ENCODE results near the gene LOXL4.

LOXL4 gene

GRCh38 chr10:98209441-98209840 lies 58.6 kb downstream of the LOXL4 start:
- Mint-ChIP-seq H3K36me3 (peaks cover 37% of the 10 kb centered on the region), H3K27me3 (no peaks in the 10 kb centered on the region), H3K4me1 (peaks cover 50% of the 10 kb centered on the region), H3K4me3 (no peak overlapping the region), H3K9me3 (no peaks in the 10 kb centered on the region), H3K27ac (no peak overlapping the region)

GRCh38 chr10:98208925-98209324 lies 59.1 kb downstream of the LOXL4 start:
- Mint-ChIP-seq H3K27me3 (no peaks in the 10 kb centered on the region), H3K4me1 (peaks cover 48% of the 10 kb centered on the region), H3K36me3 (peaks cover 34% of the 10 kb centered on the region), H3K27ac (no peak overlapping the region), H3K4me3 (no peak overlapping the region), H3K9me3 (no peaks in the 10 kb centered on the region)

- no peak overlapping the region for H3K27ac Mint-ChIP-seq
- no peaks in the 10 kb centered on the region for H3K27me3 Mint-ChIP-seq
- peaks cover 21% of the 10 kb centered on the region for H3K36me3 Mint-ChIP-seq
- peaks cover 33% of the 10 kb centered on the region for H3K4me1 Mint-ChIP-seq
- no peaks in the 10 kb centered on the region for H3K9me3 Mint-ChIP-seq
- no peak overlapping the region for H3K4me3 Mint-ChIP-seq
Observed at GRCh38 chr10:98205351-98205750, 62.6 kb downstream of the LOXL4 start.

GRCh38 chr10:98202378-98202777 lies 65.6 kb downstream of the LOXL4 start:
- Mint-ChIP-seq H3K9me3 (no peaks in the 10 kb centered on the region), H3K27me3 (no peaks in the 10 kb centered on the region), H3K4me3 (no peak overlapping the region)

GRCh38 chr10:98201760-98202159 lies 66.2 kb downstream of the LOXL4 start:
- H3K36me3 Mint-ChIP-seq = peaks cover 6% of the 10 kb centered on the region
- H3K4me1 Mint-ChIP-seq = peaks cover 31% of the 10 kb centered on the region
- H3K4me3 Mint-ChIP-seq = no peak overlapping the region
- no peak overlapping the region for H3K27ac Mint-ChIP-seq
- no peaks in the 10 kb centered on the region for H3K9me3 Mint-ChIP-seq
- H3K27me3 Mint-ChIP-seq = no peaks in the 10 kb centered on the region

More at GRCh38 chr10:98202378-98202777, 65.6 kb downstream of the LOXL4 start:
- Mint-ChIP-seq H3K36me3 (peaks cover 7% of the 10 kb centered on the region), H3K4me1 (peaks cover 27% of the 10 kb centered on the region), H3K27ac (no peak overlapping the region)

All from activated naive CD4-positive, alpha-beta T cell treated with anti-CD3 and anti-CD28 coated beads, Interleukin-2, amount 50 U/mL, for 24 hours (primary cell).